Transverse colon (tissue), 4 donors: ENCODE results near the gene ZNF775. TPM values are rescaled to one million over a fixed set of nuclear protein-coding genes. Genes with fewer than 3 reads are reported as not detected.
A peak's percentile ranks its signal among the peaks of the same experiment; 100 is the strongest.

Source experiments
- DNase-seq: peaks from one replicate; pipeline ENCODE4 v3.0.0-alpha.2; 2019
- H3K27ac ChIP-seq, 4 donors: fragments of 200-600 bp; sonication (generic); 2 replicates each; pipeline ENCODE4 v1.5.1; 2016 to 2018; ENCODE audit warnings: inconsistent platforms in 4 of 4
- H3K27me3 ChIP-seq: fragments of 200-600 bp; sonication (generic); 2 replicates; pipeline ENCODE4 v1.5.1; 2017; ENCODE audit warnings: inconsistent platforms
- H3K36me3 ChIP-seq, 4 donors: fragments of 200-600 bp; sonication (generic); 2 replicates each; pipeline ENCODE4 v1.5.1; 2017 to 2019; ENCODE audit warnings: inconsistent platforms in 4 of 4
- H3K4me1 ChIP-seq, 4 donors: fragments of 200-600 bp; sonication (generic); 2 replicates each; pipeline ENCODE4 v1.5.1; 2017 to 2020; ENCODE audit warnings: inconsistent platforms in 4 of 4
- H3K4me3 ChIP-seq, 4 donors: fragments of 200-600 bp; sonication (generic); 1 replicate in 1 of 4; 2 replicates in 3 of 4; pipeline versions ENCODE4 v1.5.1 to v1.6.1; 2017 to 2019; ENCODE audit warnings: inconsistent platforms in 4 of 4
- H3K9me3 ChIP-seq, 2 donors: fragments of 200-600 bp; sonication (generic); 2 replicates each; pipeline ENCODE4 v1.5.1; 2017 to 2019; ENCODE audit warnings: inconsistent platforms in 2 of 2
- EP300 ChIP-seq: sonication (generic); formaldehyde crosslinking; IDR thresholded peaks from one replicate; pipeline ENCODE4 v1.6.1; 2017; ENCODE audit warnings: antibody characterized with exemption, low read depth
- POLR2A ChIP-seq: fragments of 450-650 bp; IDR thresholded peaks from one replicate; pipeline ENCODE4 v1.6.1; 2016; ENCODE audit warnings: antibody characterized with exemption, mild to moderate bottlenecking, moderate library complexity
- POLR2AphosphoS5 ChIP-seq, 3 donors: sonication (generic); formaldehyde crosslinking; IDR thresholded peaks; one replicate each; pipeline ENCODE4 v1.6.1; 2016; ENCODE audit warnings: antibody characterized with exemption in 3 of 3
- WGBS, 2 donors: methylation state at CpG; one replicate each; pipeline ENCODE4 v1.1.5; 2018; ENCODE audit warnings: low coverage in 1 of 2; 5-methylcytosine and 5-hydroxymethylcytosine counted together
- in situ Hi-C, 4 donors: fragments of 200-750 bp; cut with MboI; loops; one replicate each; pipeline versions ENCODE4 v1.15.0 to v1.15.1; 2017; ENCODE audit warnings: low sequenced_read_pairs in 3 of 4, low pct_ligation_motif_present in 1 of 4, low pct_unique_long_range_greater_than_20kb in 1 of 4
- intact Hi-C: fragments of 100-400 bp; cut with DNase I; formaldehyde crosslinking; loops from one replicate; pipeline ENCODE4 v1.15.1; 2023; ENCODE audit warnings: low total_unique reads
- total RNA-seq, 4 donors: library from RNA; depleted of rRNA; stranded (reverse); fragments of >200 nt; gene quantifications; one replicate each; pipeline ENCODE4 v1.1.0, GENCODE V29; 2016
- TF ChIP-seq, protein P1 (sequence below), 5 experiments: fragments of 200-600 bp in 3 of 5; fragments of 450-650 bp in 2 of 5; sonication (generic) in 3 of 5; IDR thresholded peaks; 1 replicate in 2 of 5; 2 replicates in 3 of 5; pipeline ENCODE4 v1.5.1; 2016 to 2017; ENCODE audit warnings: antibody characterized with exemption in 5 of 5, inconsistent platforms in 3 of 5, mild to moderate bottlenecking in 2 of 5, moderate library complexity in 1 of 5

The ZNF775 gene
- total RNA-seq, 4 donors from 2014 or later, result 8.9 to 75.2 (median 15.2) TPM

DNA sequence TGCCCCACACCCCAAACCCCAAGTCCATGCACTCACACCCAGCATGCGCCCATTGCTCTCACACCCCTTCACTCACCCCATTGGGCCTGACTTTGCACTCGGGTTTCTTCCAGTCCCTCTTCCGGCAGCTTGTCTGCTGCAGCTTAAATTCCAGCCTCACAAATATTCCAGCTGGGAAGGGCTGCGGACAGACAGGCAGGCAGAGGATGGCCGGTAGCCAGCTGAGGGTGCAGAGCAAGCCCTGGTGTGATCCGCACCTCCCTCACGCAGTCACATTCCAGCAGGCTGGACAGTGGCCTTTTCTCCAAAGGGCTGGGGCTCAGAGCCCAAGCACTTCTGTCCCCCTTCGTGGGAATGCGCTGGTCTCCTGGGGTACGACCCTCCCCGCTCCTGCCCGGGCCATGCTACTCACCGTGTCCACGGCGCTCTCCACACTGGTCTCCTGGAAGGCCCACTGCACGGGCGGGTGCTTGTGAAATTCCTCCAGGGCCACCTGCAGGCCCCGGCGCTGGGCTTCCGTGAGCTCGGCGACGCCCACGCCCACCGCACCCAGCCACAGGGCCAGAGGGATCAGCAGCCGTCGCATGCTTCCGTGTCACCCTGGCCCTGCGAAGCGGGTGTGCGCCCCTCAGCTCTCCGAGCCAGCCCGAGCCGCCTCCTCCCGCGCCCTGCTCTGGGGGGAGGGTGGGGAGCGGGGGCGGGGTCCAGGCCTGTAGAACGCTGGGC, 38.9 kb upstream of the ZNF775 start:
- H3K4me3 ChIP-seq, result peak overlapping the region; percentile 43 to 61 (median 47)
- peaks cover 11% of the 10 kb centered on the region for H3K27me3 ChIP-seq
- peak overlapping the region; percentile 84 to 94 (median 86) for H3K27ac ChIP-seq
- H3K36me3 ChIP-seq, result no peaks in the 10 kb centered on the region
- intact Hi-C loops, result no loop called here
- TF ChIP-seq, protein P1, sequence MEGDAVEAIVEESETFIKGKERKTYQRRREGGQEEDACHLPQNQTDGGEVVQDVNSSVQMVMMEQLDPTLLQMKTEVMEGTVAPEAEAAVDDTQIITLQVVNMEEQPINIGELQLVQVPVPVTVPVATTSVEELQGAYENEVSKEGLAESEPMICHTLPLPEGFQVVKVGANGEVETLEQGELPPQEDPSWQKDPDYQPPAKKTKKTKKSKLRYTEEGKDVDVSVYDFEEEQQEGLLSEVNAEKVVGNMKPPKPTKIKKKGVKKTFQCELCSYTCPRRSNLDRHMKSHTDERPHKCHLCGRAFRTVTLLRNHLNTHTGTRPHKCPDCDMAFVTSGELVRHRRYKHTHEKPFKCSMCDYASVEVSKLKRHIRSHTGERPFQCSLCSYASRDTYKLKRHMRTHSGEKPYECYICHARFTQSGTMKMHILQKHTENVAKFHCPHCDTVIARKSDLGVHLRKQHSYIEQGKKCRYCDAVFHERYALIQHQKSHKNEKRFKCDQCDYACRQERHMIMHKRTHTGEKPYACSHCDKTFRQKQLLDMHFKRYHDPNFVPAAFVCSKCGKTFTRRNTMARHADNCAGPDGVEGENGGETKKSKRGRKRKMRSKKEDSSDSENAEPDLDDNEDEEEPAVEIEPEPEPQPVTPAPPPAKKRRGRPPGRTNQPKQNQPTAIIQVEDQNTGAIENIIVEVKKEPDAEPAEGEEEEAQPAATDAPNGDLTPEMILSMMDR (IDR thresholded peaks at IDR 0.05), result peak in 1 of 5 experiments; percentile 10
- no peak for TF ChIP-seq POLR2A
- no peak for TF ChIP-seq EP300
- peak in 1 of 3 donors; percentile 39 for TF ChIP-seq POLR2AphosphoS5 (IDR thresholded peaks at IDR 0.05)
- peak; percentile 65 for DNase-seq
- WGBS, 2 donors, result 15% methylated on average over 30 of the region's 39 CpGs; no CpG with 5 or more reads in 1 of the 2 donors
- peaks cover 20 to 58% (median 48%) of the 10 kb centered on the region in 4 donors for H3K4me1 ChIP-seq
- no peaks in the 10 kb centered on the region for H3K9me3 ChIP-seq
- in situ Hi-C loops, result no loop called here

DNA sequence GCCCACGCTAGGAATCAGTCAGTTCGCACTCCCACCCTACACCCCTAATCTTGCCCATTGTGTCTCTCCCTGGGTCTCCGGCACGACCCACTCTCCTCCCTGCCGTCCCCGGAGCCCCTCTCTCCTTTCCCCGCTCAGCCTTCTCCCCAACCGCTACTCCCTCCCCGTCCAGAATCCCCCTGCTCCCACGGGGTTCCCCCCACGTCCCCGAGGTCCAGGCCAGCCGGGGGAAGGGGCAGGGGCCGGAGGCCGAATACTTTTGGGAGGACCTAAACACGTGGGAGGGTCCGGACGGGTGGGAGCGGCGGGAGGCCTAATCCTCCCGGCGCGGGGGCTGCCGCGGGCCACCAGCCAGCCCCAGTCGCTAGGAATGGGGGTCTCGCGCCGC, 38.3 kb upstream of the ZNF775 start:
- H3K27ac ChIP-seq, result peak overlapping the region; percentile 84 to 94 (median 86)
- no peaks in the 10 kb centered on the region for H3K9me3 ChIP-seq
- intact Hi-C loops, result no loop called here
- H3K4me1 ChIP-seq, result peaks cover 15 to 51% (median 43%) of the 10 kb centered on the region in 4 donors
- WGBS, 2 donors, result 9 to 20% methylated on average over 3 to 29 of the region's 29 CpGs
- in situ Hi-C loops, result no loop called here
- no peak for DNase-seq
- H3K36me3 ChIP-seq, result no peaks in the 10 kb centered on the region
- peaks cover 11% of the 10 kb centered on the region for H3K27me3 ChIP-seq
- peak overlapping the region; percentile 43 to 61 (median 47) for H3K4me3 ChIP-seq
- TF ChIP-seq, protein P1 (IDR thresholded peaks at IDR 0.05), result no peak
- no peak for TF ChIP-seq EP300
- TF ChIP-seq POLR2A, result no peak
- TF ChIP-seq POLR2AphosphoS5 (IDR thresholded peaks at IDR 0.05), result no peak

- in situ Hi-C loops, result no loop called here
- Histone ChIP-seq H3K36me3 (no peaks in the 10 kb centered on the region), H3K9me3 (no peaks in the 10 kb centered on the region), H3K27ac (peak within 1 kb of the TSS; percentile 84 to 94 (median 86)), H3K4me3 (peak within 1 kb of the TSS; percentile 43 to 61 (median 47)), H3K27me3 (peaks cover 11% of the 10 kb centered on the region), H3K4me1 (peaks cover 10 to 46% (median 38%) of the 10 kb centered on the region in 4 donors)
- intact Hi-C loops, result no loop called here
- TF ChIP-seq, protein P1 (IDR thresholded peaks at IDR 0.05), result no peak
- TF ChIP-seq POLR2AphosphoS5 (IDR thresholded peaks at IDR 0.05) (peak in 1 of 3 donors; percentile 10), POLR2A (no peak), EP300 (no peak)
- WGBS, 2 donors, result 11% methylated on average over 37 of the region's 49 CpGs; no CpG with 5 or more reads in 1 of the 2 donors
- DNase-seq, result peak; percentile 53
Measured at GRCh38 chr7:150341263-150342120, 37.6 kb upstream of the ZNF775 start, which contains the start of gene RARRES2. Gene RARRES2, minus strand, starts transcription at chr7:150341629. Its CDS starts 1,020 bp downstream, at chr7:150340609.

DNA sequence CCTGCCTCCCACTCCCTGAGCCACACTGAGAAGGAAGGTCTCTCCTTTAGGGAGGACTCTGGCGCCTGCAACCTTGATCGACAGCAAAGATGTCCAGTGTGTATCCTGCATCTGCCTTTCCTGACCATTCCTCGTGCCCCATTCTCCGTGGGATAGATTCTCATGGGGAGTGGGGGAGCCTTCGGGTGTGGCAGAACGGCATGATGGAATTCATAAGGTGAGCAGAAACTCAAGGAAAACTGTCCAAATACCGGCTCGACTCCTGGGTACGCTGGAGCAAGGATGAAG, 37.1 kb upstream of the ZNF775 start:
- DNase-seq, result no peak
- in situ Hi-C loops (no loop called here), intact Hi-C loops (no loop called here)
- Histone ChIP-seq H3K27ac (peak overlapping the region; percentile 84 to 94 (median 86)), H3K9me3 (no peaks in the 10 kb centered on the region), H3K4me1 (peaks cover 5 to 42% (median 36%) of the 10 kb centered on the region in 4 donors), H3K36me3 (no peaks in the 10 kb centered on the region), H3K27me3 (peaks cover 11% of the 10 kb centered on the region), H3K4me3 (no peak overlapping the region)
- TF ChIP-seq, protein P1 (IDR thresholded peaks at IDR 0.05), result no peak
- TF ChIP-seq POLR2A (no peak), EP300 (no peak), POLR2AphosphoS5 (IDR thresholded peaks at IDR 0.05) (no peak)
- 75% methylated on average over 9 of the region's 9 CpGs; no CpG with 5 or more reads in 1 of the 2 donors for WGBS, 2 donors
